GM12878 (cell line): ENCODE results near the gene TAS2R4. TPM values are rescaled to one million over a fixed set of nuclear protein-coding genes. Genes with fewer than 3 reads are reported as not detected.

Experiments used
- ATAC-seq: fragments of 200-7000 bp; cut with Tn5 transposase; 3 replicates; pipeline ENCODE4 v1.9.1; 2020; ENCODE audit warnings: mild to moderate bottlenecking, moderate library complexity
- BruUV-seq: library from RNA; stranded (reverse); fragments of 400-500 nt; replicated peaks from 2 replicates; lab custom pipeline; 2021; lab: Mats Ljungman, UMichigan
- CTCF ChIA-PET: fragments of 300-600 bp; sonication (Branson Sonifier 250); formaldehyde crosslinking; extraction: SDS; loops from one replicate; lab custom pipeline; 2021; ENCODE audit warnings: inconsistent platforms; lab: Yijun Ruan, JAX
- POLR2A ChIA-PET: fragments of 350-600 bp; formaldehyde crosslinking; extraction: SDS; loops from one replicate; lab custom pipeline; 2021; ENCODE audit warnings: inconsistent platforms; lab: Charles Lee
- RAD21 ChIA-PET: fragments of 300-600 bp; sonication (Branson Sonifier 250); formaldehyde crosslinking; loops from one replicate; lab custom pipeline; 2023; ENCODE audit warnings: antibody characterized with exemption; ENCODE audit not compliant: unreplicated experiment; lab: Charles Lee
- SMC1A ChIA-PET: fragments of 300-600 bp; sonication (Branson Sonifier 250); formaldehyde crosslinking; loops from one replicate; lab custom pipeline; 2023; ENCODE audit not compliant: unreplicated experiment, uncharacterized antibody; lab: Charles Lee
- DNase-seq: peaks from one replicate; pipeline ENCODE4 v3.0.0-alpha.2; 2011; ENCODE audit warnings: low read depth, low spot score
- FAIRE-seq: peaks from 3 replicates; lab custom pipeline; 2011; peaks lifted over from hg19 to GRCh38; lab: Jason Lieb, UNC
- H2AFZ ChIP-seq: 2 replicates; pipeline ENCODE4 v1.6.0; 2011; ENCODE audit warnings: low read depth, low read length, control low read depth; ENCODE audit not compliant: control insufficient read depth
- H3K27ac ChIP-seq: 2 replicates; pipeline ENCODE4 v1.5.1; 2011; ENCODE audit warnings: control low read depth; ENCODE audit not compliant: control insufficient read depth, insufficient read depth
- H3K27me3 ChIP-seq, 2 experiments: replicated peaks in 1 of 2; 2 replicates each; pipeline versions ENCODE4 v1.6.0 to v1.6.1; 2011; ENCODE audit warnings: low read length in 1 of 2; ENCODE audit not compliant: control insufficient read depth in 2 of 2, insufficient read depth in 2 of 2
- H3K36me3 ChIP-seq, 2 experiments: 2 replicates each; pipeline ENCODE4 v1.5.1; 2011; ENCODE audit warnings: low read length in 1 of 2; ENCODE audit not compliant: control insufficient read depth in 2 of 2, insufficient read depth in 2 of 2
- H3K4me1 ChIP-seq: 2 replicates; pipeline ENCODE4 v1.6.1; 2011; ENCODE audit warnings: mild to moderate bottlenecking, low read length, moderate library complexity, mixed read lengths; ENCODE audit not compliant: control insufficient read depth, insufficient read depth
- H3K4me2 ChIP-seq: 2 replicates; pipeline ENCODE4 v1.6.0; 2011; ENCODE audit warnings: control low read depth; ENCODE audit not compliant: control insufficient read depth, insufficient read depth
- H3K4me3 ChIP-seq: fragments of 200-600 bp; sonication (generic); 2 replicates; pipeline ENCODE4 v1.5.1; 2016
- H3K79me2 ChIP-seq: 2 replicates; pipeline ENCODE4 v1.6.0; 2011; ENCODE audit warnings: low read length; ENCODE audit not compliant: control insufficient read depth, insufficient read depth
- H3K9ac ChIP-seq: 2 replicates; pipeline ENCODE4 v1.8.0; 2011; ENCODE audit warnings: low read length, control low read depth, mixed read lengths; ENCODE audit not compliant: control insufficient read depth, insufficient read depth
- H3K9me3 ChIP-seq: replicated peaks from 3 replicates; pipeline ENCODE4 v1.5.1; 2011; ENCODE audit warnings: mild to moderate bottlenecking, low read length; ENCODE audit not compliant: control insufficient read depth, insufficient read depth
- H4K20me1 ChIP-seq: 2 replicates; pipeline ENCODE4 v1.6.0; 2011; ENCODE audit not compliant: control insufficient read depth, insufficient read depth
- ASH2L ChIP-seq: fragments of 300-600, 200-600 bp; sonication (generic); IDR thresholded peaks from 2 replicates; pipeline ENCODE4 v1.6.1; 2017; ENCODE audit warnings: low read depth, mild to moderate bottlenecking, borderline replicate concordance
- ATF3 ChIP-seq: IDR thresholded peaks from 2 replicates; pipeline ENCODE4 v1.6.1; 2011; ENCODE audit warnings: low read depth, mild to moderate bottlenecking, low read length, moderate library complexity, borderline replicate concordance; ENCODE audit errors: extremely low read depth
- CHD1 ChIP-seq: IDR thresholded peaks from 2 replicates; pipeline ENCODE4 v1.6.1; 2012; ENCODE audit warnings: low read depth, low read length, improper control_type of control experiment
- CTCF ChIP-seq, 3 experiments: IDR thresholded peaks in 2 of 3; conservative IDR thresholded peaks in 1 of 3; 2 replicates each; pipeline ENCODE4 v1.5.1; 2011; ENCODE audit warnings: low read depth in 3 of 3, low read length in 3 of 3, mild to moderate bottlenecking in 3 of 3, control low read depth in 2 of 3, moderate library complexity in 2 of 3, inconsistent platforms in 1 of 3, mixed read lengths in 1 of 3; ENCODE audit not compliant: control insufficient read depth in 2 of 3, insufficient read depth in 1 of 3; ENCODE audit errors: extremely low read depth in 1 of 3
- DPF2 ChIP-seq: fragments of 450-650 bp; IDR thresholded peaks from 2 replicates; pipeline ENCODE4 v1.6.1; 2017; ENCODE audit warnings: mild to moderate bottlenecking
- MXI1 ChIP-seq: fragments of 150-350 bp; IDR thresholded peaks from 2 replicates; pipeline ENCODE4 v1.6.1; 2011; ENCODE audit warnings: low read depth, mild to moderate bottlenecking, inconsistent platforms, low read length, improper control_type of control experiment
- POLR2AphosphoS5 ChIP-seq: IDR thresholded peaks from 2 replicates; pipeline ENCODE4 v1.6.1; 2011; ENCODE audit warnings: mild to moderate bottlenecking, low read length, inconsistent platforms
- USF1 ChIP-seq: IDR thresholded peaks from 2 replicates; pipeline ENCODE4 v1.6.1; 2011; ENCODE audit warnings: borderline replicate concordance, low read depth, mild to moderate bottlenecking, moderate library complexity, mixed read lengths, low read length; ENCODE audit not compliant: insufficient read depth; ENCODE audit errors: extremely low read length
- WGBS: methylation state at CpG from one replicate; pipeline ENCODE4 v1.1.6; 2016; ENCODE audit warnings: low lambda C conversion rate; ENCODE audit not compliant: insufficient replicate concordance, insufficient coverage; ENCODE audit errors: missing lambda C conversion rate; 5-methylcytosine and 5-hydroxymethylcytosine counted together
- in situ Hi-C: fragments of 300-500 bp; cut with MboI; formaldehyde crosslinking; loops from 9 replicates; pipeline ENCODE4 v1.14.3; 2018; ENCODE audit warnings: mixed read lengths
- intact Hi-C: fragments of 100-400 bp; cut with micrococcal nuclease; formaldehyde crosslinking; loops from one replicate; pipeline ENCODE4 v1.14.2; 2022; ENCODE audit not compliant: unreplicated experiment
- polyA plus RNA-seq, 11 experiments: library from polyadenylated mRNA; depleted of rRNA in 4 of 11; unstranded in 6 of 11; stranded (reverse) in 5 of 11; fragments of >200 nt; fragmentation: Nextera tagmentation in 4 of 11; fragmentation: Illumina TruSeq in 1 of 11; extraction: Ambion mirVana in 4 of 11; extraction: Trizol in 1 of 11; gene quantifications; 1 replicate in 1 of 11; 2 replicates in 10 of 11; pipeline versions ENCODE4 v1.2.1 to v1.2.3, GENCODE V29; 2011 to 2016; ENCODE audit warnings: inconsistent platforms in 2 of 11, missing spikeins in 2 of 11, low read depth in 1 of 11
- total RNA-seq, 4 experiments: library from RNA; depleted of rRNA in 3 of 4; stranded (reverse); fragments of >200 nt in 3 of 4; fragmentation: Illumina TruSeq in 1 of 4; extraction: Trizol in 1 of 4; gene quantifications; 2 replicates each; pipeline versions ENCODE4 v1.2.1 to v1.2.3, GENCODE V29; 2013 to 2021

The TAS2R4 gene
- total and polyA plus RNA-seq, 10 of the 15 experiments (the other 5 are each of a cell fraction or from before 2014, with no cell fraction given) = 0.04 to 0.90 (median 0.40) TPM; not detected in 1

- ChIA-PET POLR2A (interaction anchor here (1.3 to 1.7 kb wide), 3 partner anchors 38 to 88 kb away, joined by 4 to 8 read pairs (median 5); no protein-coding TSS in a partner anchor), CTCF (interaction anchor here (1.0 to 5.7 kb wide), 17 partner anchors 12 to 724 kb away, joined by 3 to 121 read pairs (median 6); partner anchors contain the start of genes AGK, DENND11, MRPS33 and WEE2), SMC1A (interaction anchor here (1.0 to 3.5 kb wide), 6 partner anchors 11 to 151 kb away, joined by 3 to 35 read pairs (median 6); no protein-coding TSS in a partner anchor), RAD21 (interaction anchor here (1.0 to 2.3 kb wide), 4 partner anchors 37 to 84 kb away, joined by 3 to 33 read pairs (median 4); partner anchors contain the start of gene DENND11)
- peaks cover 4% of the 10 kb centered on the region; the same call in 1 of the 2 replicates for H3K4me1 ChIP-seq
- TF ChIP-seq USF1 (no peak), MXI1 (no peak), DPF2 (0 out of 2 replicates have a peak, but pooled peaks have one; percentile 26), CTCF (IDR thresholded peaks at IDR 0.05 in 2 of 3, conservative IDR thresholded peaks at IDR 0.05 in 1 of 3; ENCODE audit: control insufficient read depth in 2 of 3, extremely low read depth in 1 of 3, insufficient read depth in 1 of 3, low read depth in 3 of 3, low read length in 3 of 3) (0 out of 6 replicates have a peak, but pooled peaks of 1 of the 3 experiments have one; percentile 14), ASH2L (no peak), POLR2AphosphoS5 (peak; percentile 2; the same call in 1 of the 2 replicates), CHD1 (no peak), ATF3 (no peak)
- H3K9me3 ChIP-seq = no peaks in the 10 kb centered on the region
- no peaks in the 10 kb centered on the region for H3K27me3 ChIP-seq
- H3K36me3 ChIP-seq = peaks cover 0 to 15% of the 10 kb centered on the region in 2 experiments; a peak in 3 of 4 replicates
- BruUV-seq = TSS peak; percentile 85
- in situ Hi-C loops (loop anchor here (10.0 kb wide), 1 partner anchor 724 kb away; the partner anchor contains the start of gene MRPS33), intact Hi-C loops (loop anchor here (1.0 to 5.0 kb wide), 4 partner anchors 38 to 724 kb away; partner anchors contain the start of genes AGK and MRPS33)
- no peak for DNase-seq
- no peaks in the 10 kb centered on the region for H4K20me1 ChIP-seq
- 0% methylated on average over 6 of the region's 6 CpGs for WGBS
- H2AFZ ChIP-seq = peak overlapping the region; percentile 96
- peak; percentile 77 for ATAC-seq
- peaks cover 38% of the 10 kb centered on the region for H3K79me2 ChIP-seq
- peak overlapping the region; percentile 62 for H3K4me2 ChIP-seq
- peak overlapping the region; percentile 95 for H3K9ac ChIP-seq
- peak overlapping the region; percentile 98 for H3K4me3 ChIP-seq
- FAIRE-seq = peak; percentile 41
- H3K27ac ChIP-seq = peak overlapping the region; percentile 91
Measured at GRCh38 chr7:141738592-141739013, 37.9 kb upstream of the TAS2R4 start.
